ENCODE data around the gene CD300A. TPM values are rescaled to one million over a fixed set of nuclear protein-coding genes. Genes with fewer than 3 reads are reported as not detected.
A peak's percentile ranks its signal among the peaks of the same experiment; 100 is the strongest.
"Not testable (repeated sequence)": the region's sequence is repeated elsewhere in the genome, so short reads cannot be mapped to it uniquely, and the experiment has no call there.

The CD300A gene
- total and polyA plus RNA-seq, 7 experiments from 2014 or later: 5.0 to 52.4 (median 6.8) TPM

- Mint-ChIP-seq H3K27me3 (no peaks in the 10 kb centered on the region), H3K4me1 (peaks cover 30 to 60% (median 41%) of the 10 kb centered on the region in 7 donors), H3K36me3 (peaks cover 0 to 70% (median 12%) of the 10 kb centered on the region in 5 donors), H3K4me3 (peak overlapping the region in 3 of 10 donors; percentile 25 to 79 (median 59)), H3K9me3 (peaks cover 0 to 14% (median 6%) of the 10 kb centered on the region in 11 donors), H3K27ac (peak overlapping the region in 4 of 9 donors; percentile 73 to 84 (median 78))
- Histone ChIP-seq H3K4me3 (ENCODE audit: low read length) (no peak overlapping the region), H3K36me3 (ENCODE audit: control insufficient read depth in 2 of 3, insufficient read depth in 3 of 3, low read length in 3 of 3) (peaks cover 0 to 4% (median 3%) of the 10 kb centered on the region in 3 experiments), H3K27me3 (ENCODE audit: control insufficient read depth in 2 of 2, insufficient read depth in 2 of 2, low read length in 2 of 2) (no peaks in the 10 kb centered on the region), H3K9me3 (ENCODE audit: control insufficient read depth in 2 of 3, low read length in 3 of 3) (peaks cover 0 to 10% (median 6%) of the 10 kb centered on the region in 3 experiments), H3K27ac (ENCODE audit: low read depth, low read length) (no peak overlapping the region), H3K4me1 (ENCODE audit: control insufficient read depth in 2 of 2, insufficient read depth in 2 of 2, low read length in 2 of 2) (peaks cover 28 to 41% of the 10 kb centered on the region in 2 donors)
- ATAC-seq (no peak), DNase-seq (no peak)
- ChIA-PET POLR2A (interaction anchor here (0.7 kb wide), 1 partner anchor 16 kb away, joined by 3 read pairs; no protein-coding TSS in a partner anchor), CTCF (interaction anchor here (0.6 to 1.6 kb wide), 3 partner anchors 16 to 101 kb away, joined by 3 to 12 read pairs (median 6); no protein-coding TSS in a partner anchor)
- intact Hi-C loops (cut with micrococcal nuclease): no loop called here
Measured at GRCh38 chr17:74480290-74480689, 13.9 kb downstream of the CD300A start.

GRCh38 chr17:74481621-74482020, 15.2 kb downstream of the CD300A start:
- peaks cover 28 to 37% of the 10 kb centered on the region in 2 donors for H3K4me1 ChIP-seq (ENCODE audit: control insufficient read depth in 2 of 2, insufficient read depth in 2 of 2, low read length in 2 of 2)
- POLR2A ChIA-PET: no interaction called here
- peaks cover 0 to 62% (median 5%) of the 10 kb centered on the region in 5 donors for H3K36me3 Mint-ChIP-seq
- H3K36me3 ChIP-seq (ENCODE audit: control insufficient read depth in 2 of 3, insufficient read depth in 3 of 3, low read length in 3 of 3): no peaks in the 10 kb centered on the region
- H3K27ac Mint-ChIP-seq: peak overlapping the region in 4 of 9 donors; percentile 42 to 82 (median 78)
- H3K4me3 Mint-ChIP-seq: no peak overlapping the region
- CTCF ChIA-PET: interaction anchor here (0.6 to 1.2 kb wide), 2 partner anchors 112 to 283 kb away, joined by 3 to 4 read pairs; no protein-coding TSS in a partner anchor
- ATAC-seq: no peak
- H3K4me1 Mint-ChIP-seq: peaks cover 30 to 51% (median 39%) of the 10 kb centered on the region in 7 donors
- no peaks in the 10 kb centered on the region for H3K9me3 ChIP-seq (ENCODE audit: control insufficient read depth in 2 of 3, low read length in 3 of 3)
- no peak overlapping the region for H3K27ac ChIP-seq (ENCODE audit: low read depth, low read length)
- H3K27me3 ChIP-seq (ENCODE audit: control insufficient read depth in 2 of 2, insufficient read depth in 2 of 2, low read length in 2 of 2): no peaks in the 10 kb centered on the region
- peaks cover 0 to 3% (median 0%) of the 10 kb centered on the region in 11 donors for H3K9me3 Mint-ChIP-seq
- H3K4me3 ChIP-seq (ENCODE audit: low read length): no peak overlapping the region
- no peak for DNase-seq
- intact Hi-C loops (cut with micrococcal nuclease): no loop called here
- H3K27me3 Mint-ChIP-seq: no peaks in the 10 kb centered on the region

- H3K9me3 Mint-ChIP-seq: peaks cover 0 to 3% (median 0%) of the 10 kb centered on the region in 11 donors
- no peaks in the 10 kb centered on the region for H3K36me3 ChIP-seq (ENCODE audit: control insufficient read depth in 2 of 3, insufficient read depth in 3 of 3, low read length in 3 of 3)
- H3K36me3 Mint-ChIP-seq: peaks cover 0 to 58% (median 5%) of the 10 kb centered on the region in 5 donors
- H3K4me3 ChIP-seq (ENCODE audit: low read length): no peak overlapping the region
- DNase-seq (no peak), ATAC-seq (no peak)
- POLR2A ChIA-PET: no interaction called here
- H3K27me3 Mint-ChIP-seq: no peaks in the 10 kb centered on the region
- no peaks in the 10 kb centered on the region for H3K27me3 ChIP-seq (ENCODE audit: control insufficient read depth in 2 of 2, insufficient read depth in 2 of 2, low read length in 2 of 2)
- H3K4me3 Mint-ChIP-seq: no peak overlapping the region
- CTCF ChIA-PET: no interaction called here
- H3K4me1 ChIP-seq (ENCODE audit: control insufficient read depth in 2 of 2, insufficient read depth in 2 of 2, low read length in 2 of 2): peaks cover 14 to 15% of the 10 kb centered on the region in 2 donors
- intact Hi-C loops (cut with micrococcal nuclease): no loop called here
- H3K27ac Mint-ChIP-seq: no peak overlapping the region
- no peak overlapping the region for H3K27ac ChIP-seq (ENCODE audit: low read depth, low read length)
- H3K9me3 ChIP-seq (ENCODE audit: control insufficient read depth in 2 of 3, low read length in 3 of 3): no peaks in the 10 kb centered on the region
- peaks cover 17 to 38% (median 21%) of the 10 kb centered on the region in 7 donors for H3K4me1 Mint-ChIP-seq
Measured at GRCh38 chr17:74484066-74484465, 17.6 kb downstream of the CD300A start.

- H3K9me3 Mint-ChIP-seq: peaks cover 0 to 6% (median 0%) of the 10 kb centered on the region in 11 donors
- no peaks in the 10 kb centered on the region for H3K27me3 Mint-ChIP-seq
- Histone ChIP-seq H3K4me1 (ENCODE audit: control insufficient read depth in 2 of 2, insufficient read depth in 2 of 2, low read length in 2 of 2) (peaks cover 3 to 4% of the 10 kb centered on the region in 2 donors), H3K9me3 (ENCODE audit: control insufficient read depth in 2 of 3, low read length in 3 of 3) (no peaks in the 10 kb centered on the region), H3K27me3 (ENCODE audit: control insufficient read depth in 2 of 2, insufficient read depth in 2 of 2, low read length in 2 of 2) (no peaks in the 10 kb centered on the region), H3K27ac (ENCODE audit: low read depth, low read length) (no peak overlapping the region), H3K36me3 (ENCODE audit: control insufficient read depth in 2 of 3, insufficient read depth in 3 of 3, low read length in 3 of 3) (no peaks in the 10 kb centered on the region), H3K4me3 (ENCODE audit: low read length) (no peak overlapping the region)
- peaks cover 0 to 59% (median 7%) of the 10 kb centered on the region in 5 donors for H3K36me3 Mint-ChIP-seq
- CTCF ChIA-PET: no interaction called here
- DNase-seq (no peak), ATAC-seq (no peak)
- H3K4me1 Mint-ChIP-seq: peaks cover 7 to 31% (median 10%) of the 10 kb centered on the region in 7 donors
- H3K27ac Mint-ChIP-seq: no peak overlapping the region
- intact Hi-C loops (cut with micrococcal nuclease): no loop called here
- POLR2A ChIA-PET: interaction anchor here (0.6 kb wide), 1 partner anchor 116 kb away, joined by 4 read pairs; no protein-coding TSS in a partner anchor
- no peak overlapping the region for H3K4me3 Mint-ChIP-seq
Measured at GRCh38 chr17:74485022-74485743, 18.7 kb downstream of the CD300A start.

GRCh38 chr17:74485841-74486240, 19.4 kb downstream of the CD300A start:
- Mint-ChIP-seq H3K27me3 (no peaks in the 10 kb centered on the region), H3K27ac (no peak overlapping the region), H3K4me3 (no peak overlapping the region), H3K36me3 (peaks cover 0 to 56% (median 7%) of the 10 kb centered on the region in 5 donors), H3K4me1 (peaks cover under 1 to 25% (median 8%) of the 10 kb centered on the region in 7 donors), H3K9me3 (peaks cover 0 to 6% (median 0%) of the 10 kb centered on the region in 11 donors)
- no peaks in the 10 kb centered on the region for H3K36me3 ChIP-seq (ENCODE audit: control insufficient read depth in 2 of 3, insufficient read depth in 3 of 3, low read length in 3 of 3)
- DNase-seq (peak in 1 of 9 donors; percentile 11), ATAC-seq (no peak)
- ChIA-PET CTCF (interaction anchor here (0.6 to 1.7 kb wide), 2 partner anchors 106 to 895 kb away, joined by 3 to 5 read pairs; no protein-coding TSS in a partner anchor), POLR2A (no interaction called here)
- H3K27ac ChIP-seq (ENCODE audit: low read depth, low read length): no peak overlapping the region
- H3K4me1 ChIP-seq (ENCODE audit: control insufficient read depth in 2 of 2, insufficient read depth in 2 of 2, low read length in 2 of 2): no peaks in the 10 kb centered on the region
- H3K9me3 ChIP-seq (ENCODE audit: control insufficient read depth in 2 of 3, low read length in 3 of 3): no peaks in the 10 kb centered on the region
- intact Hi-C loops (cut with micrococcal nuclease): no loop called here
- no peak overlapping the region for H3K4me3 ChIP-seq (ENCODE audit: low read length)
- no peaks in the 10 kb centered on the region for H3K27me3 ChIP-seq (ENCODE audit: control insufficient read depth in 2 of 2, insufficient read depth in 2 of 2, low read length in 2 of 2)

GRCh38 chr17:74488276-74488675, 21.8 kb downstream of the CD300A start:
- H3K4me1 Mint-ChIP-seq: peaks cover 0 to 20% (median 4%) of the 10 kb centered on the region in 7 donors
- CTCF ChIA-PET: interaction anchor here (1.4 to 2.6 kb wide), 2 partner anchors 31 to 120 kb away, joined by 3 to 11 read pairs; partner anchors contain the start of gene GPR142

More at GRCh38 chr17:74488276-74488675, 21.8 kb downstream of the CD300A start:
- H3K4me3 ChIP-seq (ENCODE audit: low read length); DNase-seq; H3K9me3 Mint-ChIP-seq; H3K9me3 ChIP-seq (ENCODE audit: control insufficient read depth in 2 of 3, low read length in 3 of 3); H3K4me1 ChIP-seq (ENCODE audit: control insufficient read depth in 2 of 2, insufficient read depth in 2 of 2, low read length in 2 of 2); H3K27me3 Mint-ChIP-seq; H3K4me3 Mint-ChIP-seq; H3K27ac ChIP-seq (ENCODE audit: low read depth, low read length); H3K27me3 ChIP-seq (ENCODE audit: control insufficient read depth in 2 of 2, insufficient read depth in 2 of 2, low read length in 2 of 2); intact Hi-C loops (cut with micrococcal nuclease); POLR2A ChIA-PET; H3K27ac Mint-ChIP-seq; H3K36me3 ChIP-seq (ENCODE audit: control insufficient read depth in 2 of 3, insufficient read depth in 3 of 3, low read length in 3 of 3); ATAC-seq: not testable (repeated sequence)
- H3K36me3 Mint-ChIP-seq: peaks cover 0 to 41% (median 4%) of the 10 kb centered on the region in 5 donors

All from naive thymus-derived CD4-positive, alpha-beta T cell (primary cell).